ENCODE data around the gene PABPN1. TPM values are rescaled to one million over a fixed set of nuclear protein-coding genes. Genes with fewer than 3 reads are reported as not detected.

Gene PABPN1
- total and polyA plus RNA-seq, 2 of the 13 experiments (the other 11 are each of a cell fraction or from before 2014, with no cell fraction given): 233 to 524 TPM

DNA sequence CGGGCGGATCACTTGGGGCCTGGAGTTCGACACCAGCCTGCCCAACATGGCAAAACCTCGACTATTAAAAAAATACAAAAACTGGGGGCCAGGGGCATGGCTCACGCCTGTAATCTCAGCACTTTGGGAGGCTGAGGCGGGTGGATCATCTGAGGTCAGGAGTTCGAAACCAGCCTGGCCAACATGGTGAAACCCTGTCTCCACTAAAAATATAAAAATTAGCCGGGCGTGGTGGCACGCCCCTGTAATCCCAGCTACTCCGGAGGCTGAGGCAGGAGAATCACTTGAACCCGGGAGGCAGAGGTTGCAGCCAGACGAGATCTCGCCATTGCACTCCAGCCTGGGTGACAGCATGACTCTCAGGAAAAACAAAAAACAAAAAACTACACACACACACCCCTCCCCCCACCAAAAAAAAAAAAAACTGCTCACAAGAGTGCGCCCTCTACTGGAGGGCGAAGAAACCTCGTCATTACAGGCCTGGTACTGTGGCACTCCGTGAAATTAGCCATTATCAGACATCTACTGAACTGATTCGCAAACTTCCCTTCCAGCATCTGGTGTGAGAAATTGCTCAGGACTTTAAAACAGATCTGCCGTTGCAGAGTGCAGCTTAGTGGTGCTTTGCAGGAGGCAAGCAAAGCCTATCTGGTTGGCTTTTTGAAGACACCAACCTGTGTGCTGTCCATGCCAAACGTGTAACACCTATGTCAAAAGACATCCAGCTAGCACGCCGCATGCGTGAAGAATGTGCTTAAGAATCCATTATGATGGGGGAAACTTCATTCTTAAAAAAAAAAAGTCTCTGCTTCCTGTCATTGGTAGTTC, 26.3 kb upstream of the PABPN1 start (continued):
- TF ChIP-seq GMEB1 (CRISPR knock-in tag; IDR thresholded peaks at IDR 0.05; ENCODE audit: borderline replicate concordance) (no peak; the same call in 1 of the 2 replicates), ZNF44 (CRISPR knock-in tag; IDR thresholded peaks at IDR 0.05) (peak; percentile 87), YEATS4 (CRISPR knock-in tag; IDR thresholded peaks at IDR 0.05; ENCODE audit: borderline replicate concordance) (peak; percentile 74), BCL6 (CRISPR knock-in tag; IDR thresholded peaks at IDR 0.05) (0 out of 2 replicates have a peak, but pooled peaks have one; percentile 4), HDAC6 (IDR thresholded peaks at IDR 0.05; ENCODE audit: low read depth, low read length) (no peak), AHR (CRISPR knock-in tag; IDR thresholded peaks at IDR 0.05) (peak; percentile 36; the same call in 1 of the 2 replicates), RFX1 (IDR thresholded peaks at IDR 0.05) (no peak), CERS6 (CRISPR knock-in tag; IDR thresholded peaks at IDR 0.05) (no peak), TEAD3 (CRISPR knock-in tag; optimal IDR thresholded peaks at IDR 0.05; ENCODE audit: borderline replicate concordance) (peak; percentile 60), RXRA (CRISPR knock-in tag; IDR thresholded peaks at IDR 0.05) (no peak), ZNF547 (CRISPR knock-in tag; IDR thresholded peaks at IDR 0.05) (no peak; the same call in 1 of the 2 replicates), SPEN (CRISPR knock-in tag; IDR thresholded peaks at IDR 0.05; ENCODE audit: low read depth) (peak; percentile 47; the same call in 1 of the 2 replicates), TBX2 (CRISPR knock-in tag; IDR thresholded peaks at IDR 0.05; ENCODE audit: borderline replicate concordance) (no peak)
- TF ChIP-seq, protein P1, sequence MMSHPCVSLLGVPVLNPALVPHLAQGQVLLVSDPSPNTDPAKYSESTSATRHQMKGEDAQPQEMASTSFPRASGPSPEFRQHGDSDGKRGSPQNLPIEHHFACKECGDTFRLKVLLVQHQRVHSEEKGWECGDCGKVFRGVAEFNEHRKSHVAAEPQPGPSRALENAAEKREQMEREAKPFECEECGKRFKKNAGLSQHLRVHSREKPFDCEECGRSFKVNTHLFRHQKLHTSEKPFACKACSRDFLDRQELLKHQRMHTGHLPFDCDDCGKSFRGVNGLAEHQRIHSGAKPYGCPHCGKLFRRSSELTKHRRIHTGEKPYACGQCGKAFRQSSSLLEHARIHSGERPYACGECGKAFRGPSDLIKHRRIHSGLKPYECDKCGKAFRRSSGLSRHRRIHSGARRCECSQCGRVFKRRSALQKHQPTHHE (CRISPR knock-in tag; IDR thresholded peaks at IDR 0.05; ENCODE audit: borderline replicate concordance): no peak
- TF ChIP-seq, protein P2, sequence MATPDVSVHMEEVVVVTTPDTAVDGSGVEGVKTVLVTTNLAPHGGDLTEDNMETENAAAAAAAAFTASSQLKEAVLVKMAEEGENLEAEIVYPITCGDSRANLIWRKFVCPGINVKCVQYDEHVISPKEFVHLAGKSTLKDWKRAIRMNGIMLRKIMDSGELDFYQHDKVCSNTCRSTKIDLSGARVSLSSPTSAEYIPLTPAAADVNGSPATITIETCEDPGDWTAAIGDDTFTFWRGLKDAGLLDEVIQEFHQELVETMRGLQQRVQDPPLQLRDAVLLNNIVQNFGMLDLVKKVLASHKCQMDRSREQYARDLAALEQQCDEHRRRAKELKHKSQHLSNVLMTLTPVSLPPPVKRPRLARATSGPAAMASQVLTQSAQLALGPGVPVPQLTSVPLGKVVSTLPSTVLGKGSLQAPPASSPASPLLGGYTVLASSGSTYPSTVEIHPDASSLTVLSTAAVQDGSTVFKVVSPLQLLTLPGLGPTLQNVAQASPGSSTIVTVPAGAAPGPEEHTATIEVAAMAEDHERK (CRISPR knock-in tag; IDR thresholded peaks at IDR 0.05; ENCODE audit: low read depth): no peak
- TF ChIP-seq, protein P3, sequence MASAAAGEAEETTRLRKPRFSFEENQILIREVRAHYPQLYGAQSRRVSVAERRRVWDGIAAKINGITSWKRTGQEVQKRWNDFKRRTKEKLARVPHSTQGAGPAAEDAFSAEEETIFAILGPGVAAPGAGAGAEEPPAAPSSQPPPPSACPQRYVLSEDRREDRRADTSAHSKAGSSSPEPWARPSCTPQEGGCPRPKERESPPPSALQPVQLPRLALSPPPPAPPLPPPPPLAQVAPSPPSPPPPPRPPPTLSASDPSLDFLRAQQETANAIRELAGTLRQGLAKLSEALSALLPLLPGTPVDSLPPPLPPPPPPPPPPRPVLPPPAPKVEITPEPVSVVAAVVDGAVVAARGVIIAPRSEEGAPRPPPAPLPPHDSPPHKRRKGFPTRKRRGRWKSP (CRISPR knock-in tag; IDR thresholded peaks at IDR 0.05): no peak
- TF ChIP-seq, protein P4, sequence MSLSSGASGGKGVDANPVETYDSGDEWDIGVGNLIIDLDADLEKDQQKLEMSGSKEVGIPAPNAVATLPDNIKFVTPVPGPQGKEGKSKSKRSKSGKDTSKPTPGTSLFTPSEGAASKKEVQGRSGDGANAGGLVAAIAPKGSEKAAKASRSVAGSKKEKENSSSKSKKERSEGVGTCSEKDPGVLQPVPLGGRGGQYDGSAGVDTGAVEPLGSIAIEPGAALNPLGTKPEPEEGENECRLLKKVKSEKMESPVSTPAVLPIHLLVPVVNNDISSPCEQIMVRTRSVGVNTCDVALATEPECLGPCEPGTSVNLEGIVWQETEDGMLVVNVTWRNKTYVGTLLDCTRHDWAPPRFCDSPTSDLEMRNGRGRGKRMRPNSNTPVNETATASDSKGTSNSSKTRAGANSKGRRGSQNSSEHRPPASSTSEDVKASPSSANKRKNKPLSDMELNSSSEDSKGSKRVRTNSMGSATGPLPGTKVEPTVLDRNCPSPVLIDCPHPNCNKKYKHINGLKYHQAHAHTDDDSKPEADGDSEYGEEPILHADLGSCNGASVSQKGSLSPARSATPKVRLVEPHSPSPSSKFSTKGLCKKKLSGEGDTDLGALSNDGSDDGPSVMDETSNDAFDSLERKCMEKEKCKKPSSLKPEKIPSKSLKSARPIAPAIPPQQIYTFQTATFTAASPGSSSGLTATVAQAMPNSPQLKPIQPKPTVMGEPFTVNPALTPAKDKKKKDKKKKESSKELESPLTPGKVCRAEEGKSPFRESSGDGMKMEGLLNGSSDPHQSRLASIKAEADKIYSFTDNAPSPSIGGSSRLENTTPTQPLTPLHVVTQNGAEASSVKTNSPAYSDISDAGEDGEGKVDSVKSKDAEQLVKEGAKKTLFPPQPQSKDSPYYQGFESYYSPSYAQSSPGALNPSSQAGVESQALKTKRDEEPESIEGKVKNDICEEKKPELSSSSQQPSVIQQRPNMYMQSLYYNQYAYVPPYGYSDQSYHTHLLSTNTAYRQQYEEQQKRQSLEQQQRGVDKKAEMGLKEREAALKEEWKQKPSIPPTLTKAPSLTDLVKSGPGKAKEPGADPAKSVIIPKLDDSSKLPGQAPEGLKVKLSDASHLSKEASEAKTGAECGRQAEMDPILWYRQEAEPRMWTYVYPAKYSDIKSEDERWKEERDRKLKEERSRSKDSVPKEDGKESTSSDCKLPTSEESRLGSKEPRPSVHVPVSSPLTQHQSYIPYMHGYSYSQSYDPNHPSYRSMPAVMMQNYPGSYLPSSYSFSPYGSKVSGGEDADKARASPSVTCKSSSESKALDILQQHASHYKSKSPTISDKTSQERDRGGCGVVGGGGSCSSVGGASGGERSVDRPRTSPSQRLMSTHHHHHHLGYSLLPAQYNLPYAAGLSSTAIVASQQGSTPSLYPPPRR (CRISPR knock-in tag; IDR thresholded peaks at IDR 0.05; ENCODE audit: borderline replicate concordance): no peak; the same call in 1 of the 2 replicates
